Measurements from ENCODE around the gene SECISBP2. TPM values are rescaled to one million over a fixed set of nuclear protein-coding genes. Genes with fewer than 3 reads are reported as not detected.

Gene SECISBP2
- total and polyA plus RNA-seq, 9 donors, result 25.8 to 51.1 (median 34.3) TPM

GRCh38 chr9:89378541-89378940 is 60.2 kb downstream of the SECISBP2 start:
- no peak for DNase-seq
- H3K27ac ChIP-seq (ENCODE audit: low read length), result no peak overlapping the region
- 96% methylated on average over 21 of the region's 21 CpGs for WGBS (ENCODE audit: insufficient coverage)
- H3K27me3 ChIP-seq (ENCODE audit: control insufficient read depth, insufficient read depth, low read length), result no peaks in the 10 kb centered on the region
- H3K36me3 ChIP-seq (ENCODE audit: control insufficient read depth, insufficient read depth, low read length), result peaks cover 29% of the 10 kb centered on the region
- no peaks in the 10 kb centered on the region for H3K9me3 ChIP-seq (replicated peaks; ENCODE audit: control insufficient read depth, low read depth, low read length)
- H3K4me1 ChIP-seq (ENCODE audit: control insufficient read depth, insufficient read depth, low read length), result peaks cover 6% of the 10 kb centered on the region
- no peak overlapping the region for H3K4me3 ChIP-seq (ENCODE audit: low read length)

GRCh38 chr9:89379031-89379430 is 60.7 kb downstream of the SECISBP2 start:
- Histone ChIP-seq H3K4me1 (ENCODE audit: control insufficient read depth, insufficient read depth, low read length) (peaks cover 6% of the 10 kb centered on the region), H3K27ac (ENCODE audit: low read length) (no peak overlapping the region), H3K4me3 (ENCODE audit: low read length) (no peak overlapping the region), H3K36me3 (ENCODE audit: control insufficient read depth, insufficient read depth, low read length) (peaks cover 29% of the 10 kb centered on the region), H3K9me3 (replicated peaks; ENCODE audit: control insufficient read depth, low read depth, low read length) (no peaks in the 10 kb centered on the region), H3K27me3 (ENCODE audit: control insufficient read depth, insufficient read depth, low read length) (no peaks in the 10 kb centered on the region)
- WGBS (ENCODE audit: insufficient coverage), result 95% methylated on average over 12 of the region's 14 CpGs
- DNase-seq, result no peak

- Histone ChIP-seq H3K9me3 (replicated peaks; ENCODE audit: control insufficient read depth, low read depth, low read length) (no peaks in the 10 kb centered on the region), H3K27ac (ENCODE audit: low read length) (no peak overlapping the region), H3K4me3 (ENCODE audit: low read length) (no peak overlapping the region), H3K27me3 (ENCODE audit: control insufficient read depth, insufficient read depth, low read length) (no peaks in the 10 kb centered on the region), H3K4me1 (ENCODE audit: control insufficient read depth, insufficient read depth, low read length) (peaks cover 6% of the 10 kb centered on the region), H3K36me3 (ENCODE audit: control insufficient read depth, insufficient read depth, low read length) (peaks cover 31% of the 10 kb centered on the region)
- DNase-seq, result no peak
- WGBS (ENCODE audit: insufficient coverage), result 90% methylated on average over 11 of the region's 14 CpGs
Observed at GRCh38 chr9:89379508-89380115, 61.3 kb downstream of the SECISBP2 start.

GRCh38 chr9:89380437-89381307 is 62.4 kb downstream of the SECISBP2 start:
- 84% methylated on average over 25 of the region's 26 CpGs for WGBS (ENCODE audit: insufficient coverage)
- H3K27me3 ChIP-seq (ENCODE audit: control insufficient read depth, insufficient read depth, low read length), result no peaks in the 10 kb centered on the region
- no peak for DNase-seq
- no peak overlapping the region for H3K4me3 ChIP-seq (ENCODE audit: low read length)
- peaks cover 40% of the 10 kb centered on the region for H3K36me3 ChIP-seq (ENCODE audit: control insufficient read depth, insufficient read depth, low read length)
- H3K27ac ChIP-seq (ENCODE audit: low read length), result no peak overlapping the region
- H3K9me3 ChIP-seq (replicated peaks; ENCODE audit: control insufficient read depth, low read depth, low read length), result no peaks in the 10 kb centered on the region
- peaks cover 2% of the 10 kb centered on the region for H3K4me1 ChIP-seq (ENCODE audit: control insufficient read depth, insufficient read depth, low read length)

- DNase-seq, result no peak
- Histone ChIP-seq H3K27ac (ENCODE audit: low read length) (no peak overlapping the region), H3K4me1 (ENCODE audit: control insufficient read depth, insufficient read depth, low read length) (no peaks in the 10 kb centered on the region), H3K27me3 (ENCODE audit: control insufficient read depth, insufficient read depth, low read length) (no peaks in the 10 kb centered on the region), H3K36me3 (ENCODE audit: control insufficient read depth, insufficient read depth, low read length) (peaks cover 46% of the 10 kb centered on the region), H3K4me3 (ENCODE audit: low read length) (no peak overlapping the region), H3K9me3 (replicated peaks; ENCODE audit: control insufficient read depth, low read depth, low read length) (no peaks in the 10 kb centered on the region)
- 95% methylated on average over 4 of the region's 4 CpGs for WGBS (ENCODE audit: insufficient coverage)
Observed at GRCh38 chr9:89381308-89381609, 63.0 kb downstream of the SECISBP2 start.

GRCh38 chr9:89382026-89382986 is 64.0 kb downstream of the SECISBP2 start:
- 90% methylated on average over 18 of the region's 27 CpGs for WGBS (ENCODE audit: insufficient coverage)
- Histone ChIP-seq H3K4me3 (ENCODE audit: low read length) (no peak overlapping the region), H3K27me3 (ENCODE audit: control insufficient read depth, insufficient read depth, low read length) (no peaks in the 10 kb centered on the region), H3K36me3 (ENCODE audit: control insufficient read depth, insufficient read depth, low read length) (peaks cover 49% of the 10 kb centered on the region), H3K4me1 (ENCODE audit: control insufficient read depth, insufficient read depth, low read length) (peaks cover 2% of the 10 kb centered on the region), H3K9me3 (replicated peaks; ENCODE audit: control insufficient read depth, low read depth, low read length) (no peaks in the 10 kb centered on the region), H3K27ac (ENCODE audit: low read length) (no peak overlapping the region)
- DNase-seq, result no peak

GRCh38 chr9:89383030-89383720 is 64.9 kb downstream of the SECISBP2 start:
- Histone ChIP-seq H3K36me3 (ENCODE audit: control insufficient read depth, insufficient read depth, low read length) (peaks cover 55% of the 10 kb centered on the region), H3K4me3 (ENCODE audit: low read length) (no peak overlapping the region), H3K27me3 (ENCODE audit: control insufficient read depth, insufficient read depth, low read length) (no peaks in the 10 kb centered on the region), H3K9me3 (replicated peaks; ENCODE audit: control insufficient read depth, low read depth, low read length) (no peaks in the 10 kb centered on the region), H3K4me1 (ENCODE audit: control insufficient read depth, insufficient read depth, low read length) (peaks cover 9% of the 10 kb centered on the region), H3K27ac (ENCODE audit: low read length) (no peak overlapping the region)
- DNase-seq, result no peak
- 76% methylated on average over 11 of the region's 16 CpGs for WGBS (ENCODE audit: insufficient coverage)

GRCh38 chr9:89383721-89384300 is 65.5 kb downstream of the SECISBP2 start:
- Histone ChIP-seq H3K27ac (ENCODE audit: low read length) (no peak overlapping the region), H3K27me3 (ENCODE audit: control insufficient read depth, insufficient read depth, low read length) (no peaks in the 10 kb centered on the region), H3K9me3 (replicated peaks; ENCODE audit: control insufficient read depth, low read depth, low read length) (no peaks in the 10 kb centered on the region), H3K4me3 (ENCODE audit: low read length) (no peak overlapping the region), H3K36me3 (ENCODE audit: control insufficient read depth, insufficient read depth, low read length) (peaks cover 57% of the 10 kb centered on the region), H3K4me1 (ENCODE audit: control insufficient read depth, insufficient read depth, low read length) (peaks cover 14% of the 10 kb centered on the region)
- DNase-seq, result no peak
- WGBS (ENCODE audit: insufficient coverage), result 88% methylated on average over 16 of the region's 19 CpGs

GRCh38 chr9:89384783-89385182 is 66.5 kb downstream of the SECISBP2 start:
- Histone ChIP-seq H3K36me3 (ENCODE audit: control insufficient read depth, insufficient read depth, low read length) (peaks cover 63% of the 10 kb centered on the region), H3K27me3 (ENCODE audit: control insufficient read depth, insufficient read depth, low read length) (no peaks in the 10 kb centered on the region), H3K27ac (ENCODE audit: low read length) (no peak overlapping the region), H3K4me3 (ENCODE audit: low read length) (no peak overlapping the region), H3K4me1 (ENCODE audit: control insufficient read depth, insufficient read depth, low read length) (peaks cover 14% of the 10 kb centered on the region), H3K9me3 (replicated peaks; ENCODE audit: control insufficient read depth, low read depth, low read length) (no peaks in the 10 kb centered on the region)
- WGBS (ENCODE audit: insufficient coverage), result 89% methylated on average over 15 of the region's 15 CpGs
- no peak for DNase-seq

Data from muscle of leg (tissue), 11 donors.